GDM1 (cell line): Measurements from ENCODE around the gene TNS3.
"Not testable (repeated sequence)": the region's sequence is repeated elsewhere in the genome, so short reads cannot be mapped to it uniquely, and the experiment has no call there.

ENCODE experiments used
- DNase-seq: peaks from one replicate; lab custom pipeline; 2025; lab: John Stamatoyannopoulos, UW

Gene TNS3

DNA sequence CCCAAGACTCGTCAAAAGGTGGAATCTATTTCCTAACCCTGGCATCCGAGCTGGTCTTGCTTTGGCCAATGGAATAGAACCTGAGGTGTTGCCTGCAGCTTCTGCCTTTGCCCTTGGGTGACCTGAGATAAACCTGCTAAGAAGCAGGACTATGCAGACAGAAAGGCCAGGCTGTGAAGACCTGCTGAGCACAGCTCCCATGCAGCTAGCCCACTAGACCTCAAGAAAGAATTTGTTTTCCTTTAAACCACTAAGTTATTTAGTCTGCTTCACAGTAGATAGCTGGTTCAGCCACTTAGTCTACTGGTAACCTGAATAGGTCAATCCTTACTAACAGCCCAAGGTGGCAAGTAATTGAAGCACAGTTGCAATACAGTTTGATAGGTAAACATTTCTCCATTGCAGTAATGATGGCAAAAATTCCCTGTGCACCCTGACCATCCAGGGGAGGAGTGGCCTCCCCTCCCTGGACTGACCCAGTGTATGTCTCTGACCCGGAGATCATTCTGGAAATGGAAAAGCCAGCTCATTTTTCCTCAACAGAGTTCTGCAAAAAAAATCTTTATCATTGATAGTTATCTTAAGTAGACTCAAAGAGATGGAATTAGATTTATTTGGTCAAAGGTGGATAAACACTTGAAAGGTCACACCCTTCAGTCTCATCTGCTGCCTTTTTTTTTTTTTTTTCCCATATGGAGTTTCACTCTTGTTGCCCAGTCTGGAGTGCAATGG is 20.0 kb downstream of the TNS3 start:
- DNase-seq = no peak

DNA sequence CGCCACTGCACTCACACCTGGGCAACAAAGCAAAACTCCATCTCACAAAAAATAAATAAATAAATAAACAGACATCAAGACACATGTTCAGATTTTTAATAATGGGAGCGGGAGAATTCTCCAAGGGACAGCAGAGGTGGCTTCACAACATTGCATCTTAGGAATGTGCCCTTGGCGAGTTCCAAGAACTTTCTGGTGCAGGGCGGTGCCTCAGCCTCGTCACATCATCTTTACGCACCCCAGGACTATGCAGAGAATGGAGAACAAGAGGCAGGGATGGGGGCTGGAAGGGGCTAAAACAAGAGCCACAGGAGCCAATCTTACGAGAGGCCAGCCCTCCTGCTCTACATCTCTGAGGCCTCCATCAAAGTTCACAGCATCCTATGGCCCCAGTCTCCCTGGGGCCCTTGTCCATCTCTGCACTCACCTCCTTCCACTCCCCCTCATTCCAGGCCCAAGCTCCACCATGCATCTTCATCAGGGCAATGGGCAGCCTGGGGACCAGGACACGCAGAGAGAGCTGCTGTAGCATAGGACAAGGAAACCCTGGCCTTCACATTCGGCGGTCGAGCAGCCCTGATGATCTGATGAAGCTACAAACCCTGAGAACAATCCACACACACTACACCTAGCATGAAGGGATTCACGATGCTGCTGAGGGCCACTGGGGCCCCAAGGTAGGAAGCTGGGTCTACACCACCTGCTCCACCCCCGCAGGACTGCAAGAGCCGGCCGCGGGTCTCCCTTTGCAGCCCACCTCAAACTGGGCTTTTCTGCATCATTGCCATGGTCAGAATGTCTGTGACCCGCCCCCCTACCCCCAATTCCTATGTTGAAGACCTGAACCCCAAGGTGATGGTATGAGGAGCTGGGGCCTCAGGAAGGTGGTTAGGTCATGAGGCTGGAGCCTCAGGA is 22.3 kb downstream of the TNS3 start:
- DNase-seq = no peak

DNA sequence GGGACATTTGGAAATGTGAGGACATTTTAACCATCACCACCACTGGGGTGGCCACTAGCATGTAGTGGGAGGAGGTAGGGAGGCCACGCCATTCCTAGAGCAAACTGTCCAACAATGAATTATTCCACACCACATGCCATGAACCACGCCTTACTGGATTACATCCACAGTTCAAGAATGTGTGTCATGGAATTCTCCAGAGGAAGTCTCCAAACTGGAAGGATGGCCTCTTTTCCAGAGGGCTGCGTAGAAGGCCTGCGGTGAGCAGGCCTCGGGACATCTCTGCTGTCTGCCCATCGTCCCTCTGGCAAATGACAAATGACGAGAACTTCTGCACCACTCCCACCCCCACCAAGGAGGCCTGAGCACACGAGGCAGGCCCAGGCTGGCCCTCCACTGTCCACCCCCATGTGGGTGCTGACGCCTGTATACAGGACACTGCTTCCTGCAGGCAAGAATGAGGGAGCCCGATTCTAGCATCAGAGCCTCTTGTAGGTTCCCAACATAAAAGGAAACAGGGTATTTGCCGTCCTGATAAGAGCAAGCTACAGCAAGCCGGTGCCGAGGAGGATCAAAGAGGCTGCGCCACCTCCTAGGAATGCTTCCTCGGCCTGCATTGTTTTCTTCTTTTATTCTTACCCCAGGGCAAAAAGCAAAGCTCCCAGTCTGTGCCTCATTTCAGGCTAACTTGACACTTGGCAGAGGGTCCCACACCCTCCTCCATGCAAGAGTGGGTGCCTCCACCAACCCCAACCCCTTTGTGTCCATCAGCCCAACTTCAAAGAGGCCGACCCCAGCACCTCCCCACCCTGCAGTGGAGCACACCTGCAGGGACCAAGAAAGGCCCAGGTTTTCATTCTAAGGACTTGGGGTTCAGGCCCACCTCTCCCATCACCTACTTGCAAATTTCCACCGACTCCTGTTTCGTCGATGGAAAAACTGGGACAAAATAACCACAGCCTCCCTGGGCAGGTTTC is 23.9 kb downstream of the TNS3 start:
- no peak for DNase-seq

DNA sequence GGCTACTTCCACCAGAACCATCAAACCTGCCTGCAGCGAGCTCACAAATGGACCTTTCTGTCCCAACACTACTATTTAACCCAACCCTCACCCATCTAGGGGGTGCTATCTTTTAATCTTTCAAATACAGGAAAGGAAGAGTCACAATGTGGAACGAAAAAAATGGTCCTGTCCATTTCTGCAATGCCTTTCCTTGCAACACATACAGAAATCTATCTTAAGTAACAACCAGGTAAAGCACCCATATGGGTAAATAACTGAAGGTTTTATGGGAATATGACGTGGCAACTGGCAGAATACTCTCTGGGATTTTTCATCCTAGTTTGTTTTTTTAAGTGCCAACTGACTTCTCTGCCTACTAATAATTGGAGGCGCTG is 24.6 kb downstream of the TNS3 start:
- DNase-seq = no peak

DNA sequence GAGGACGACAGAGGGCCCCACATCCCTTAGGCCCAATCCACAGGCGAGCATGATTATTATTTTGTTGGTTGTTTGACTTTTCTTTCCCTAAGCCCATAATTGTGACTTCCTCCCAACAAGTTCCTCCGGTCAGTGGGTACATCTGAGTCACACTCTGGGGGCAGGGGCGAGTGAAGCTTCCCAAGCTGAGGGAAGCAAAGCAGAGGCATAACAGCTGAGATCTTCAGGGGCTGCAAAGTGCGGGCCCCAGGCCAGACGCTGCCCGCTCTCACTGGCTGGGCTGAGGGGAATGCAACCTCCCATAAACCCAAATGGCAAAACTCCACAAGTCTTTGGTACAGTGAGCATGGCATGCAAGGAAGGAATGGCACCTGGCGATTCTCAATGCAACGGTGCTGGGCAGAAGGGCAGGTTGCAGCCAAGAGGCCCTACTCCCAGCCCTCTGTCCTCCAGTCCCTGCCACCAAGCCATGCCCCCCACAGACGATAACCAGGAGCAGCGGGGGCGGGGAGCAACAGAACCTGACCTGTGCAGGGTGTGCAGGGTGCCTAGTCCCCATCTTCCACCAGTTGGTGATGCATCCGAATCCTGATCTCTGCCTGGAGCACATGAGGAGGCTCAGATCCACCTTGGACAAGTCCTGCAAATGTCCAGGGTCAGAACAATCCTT is 25.3 kb downstream of the TNS3 start:
- DNase-seq = peak; percentile 25

DNA sequence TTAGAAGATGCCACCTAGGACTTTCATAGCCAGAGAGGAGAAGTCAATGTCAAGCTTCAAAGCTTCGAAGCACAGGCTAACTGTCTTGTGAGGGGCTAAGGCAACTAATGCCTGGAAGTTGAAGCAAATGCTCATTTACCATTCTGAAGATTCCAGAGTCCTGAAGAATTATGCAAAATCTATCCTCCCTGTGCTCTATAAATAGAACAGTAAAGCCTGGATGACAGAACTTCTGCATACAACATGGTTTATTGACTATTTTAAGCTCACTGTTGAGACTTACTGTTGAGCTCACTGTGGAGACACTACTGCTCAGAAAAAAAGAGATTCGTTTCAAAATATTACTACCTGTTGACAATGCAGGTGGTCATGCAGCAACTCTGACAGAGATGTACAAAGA is 28.6 kb downstream of the TNS3 start:
- DNase-seq = no peak

DNA sequence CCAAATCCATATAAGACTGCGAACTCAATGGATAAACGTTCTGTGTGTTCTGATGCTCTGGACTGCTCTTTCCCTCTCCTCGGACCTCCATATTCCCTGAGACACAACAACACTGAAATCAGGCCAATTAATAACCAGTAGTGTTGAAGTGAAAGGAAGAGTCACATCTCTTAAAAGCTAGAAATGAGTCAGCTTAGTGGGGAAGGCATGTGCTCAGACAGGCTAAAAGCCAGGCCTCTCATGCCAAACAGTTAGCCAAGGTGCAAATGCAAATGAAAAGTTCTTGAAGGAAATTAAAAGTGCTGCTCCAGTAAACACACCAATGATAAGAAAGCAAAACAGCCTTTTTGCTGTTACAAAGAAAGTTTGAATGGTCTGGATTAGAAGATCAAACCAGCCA is 29.3 kb downstream of the TNS3 start:
- no peak for DNase-seq

- DNase-seq = no peak
Observed at GRCh38 chr7:47551668-47552440, 30.1 kb downstream of the TNS3 start.

GRCh38 chr7:47550788-47551470 is 31.0 kb downstream of the TNS3 start:
- DNase-seq = no peak

DNA sequence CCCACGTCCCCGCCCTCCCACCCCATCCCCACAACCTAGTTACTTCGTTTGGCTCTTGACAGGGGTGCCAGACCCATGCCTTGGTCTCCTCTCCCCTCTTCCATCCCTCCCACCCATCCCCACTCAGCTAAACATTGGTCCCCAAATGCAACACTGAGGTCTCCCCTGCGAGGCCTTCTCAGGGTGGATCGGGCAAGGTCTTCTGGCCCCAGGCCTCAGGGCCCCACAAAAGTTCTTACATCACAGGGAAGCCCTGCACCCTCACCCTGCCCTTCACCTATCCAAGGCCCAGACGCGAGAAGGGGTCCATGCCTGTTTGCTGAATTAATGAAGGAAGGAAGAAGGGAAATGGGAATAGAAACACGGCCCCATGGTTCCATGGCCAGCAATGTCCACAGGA is 32.0 kb downstream of the TNS3 start:
- no peak for DNase-seq

- no peak for DNase-seq
Observed at GRCh38 chr7:47549397-47549796, 32.5 kb downstream of the TNS3 start.

GRCh38 chr7:47548546-47548945 is 33.4 kb downstream of the TNS3 start:
- DNase-seq = no peak

GRCh38 chr7:47546733-47547494 is 35.0 kb downstream of the TNS3 start:
- no peak for DNase-seq

DNA sequence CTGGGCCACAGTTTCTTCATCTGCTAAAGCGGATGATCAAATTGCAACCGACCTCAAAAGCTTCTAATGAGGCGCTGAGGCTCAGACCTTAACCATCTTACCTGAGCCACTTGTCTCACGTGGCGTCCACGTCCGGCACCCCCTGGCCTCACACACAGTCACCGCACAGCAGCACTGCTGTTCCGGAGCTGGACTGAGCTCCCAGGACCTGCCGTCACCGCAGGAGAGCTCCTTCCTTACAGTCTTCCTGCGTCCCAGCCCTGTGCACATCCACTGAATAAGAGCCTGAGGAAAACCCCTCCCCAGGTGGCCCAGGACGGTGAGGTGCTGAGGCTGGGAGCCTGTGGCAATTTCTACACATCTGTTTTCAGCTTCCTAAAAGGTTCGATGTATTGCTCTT is 35.7 kb downstream of the TNS3 start:
- no peak for DNase-seq

GRCh38 chr7:47544416-47544815 is 37.5 kb downstream of the TNS3 start:
- no peak for DNase-seq

GRCh38 chr7:47543714-47544113 is 38.2 kb downstream of the TNS3 start:
- no peak for DNase-seq

GRCh38 chr7:47543056-47543455 is 38.9 kb downstream of the TNS3 start:
- DNase-seq = no peak

GRCh38 chr7:47542051-47542450 is 39.9 kb downstream of the TNS3 start:
- no peak for DNase-seq

DNA sequence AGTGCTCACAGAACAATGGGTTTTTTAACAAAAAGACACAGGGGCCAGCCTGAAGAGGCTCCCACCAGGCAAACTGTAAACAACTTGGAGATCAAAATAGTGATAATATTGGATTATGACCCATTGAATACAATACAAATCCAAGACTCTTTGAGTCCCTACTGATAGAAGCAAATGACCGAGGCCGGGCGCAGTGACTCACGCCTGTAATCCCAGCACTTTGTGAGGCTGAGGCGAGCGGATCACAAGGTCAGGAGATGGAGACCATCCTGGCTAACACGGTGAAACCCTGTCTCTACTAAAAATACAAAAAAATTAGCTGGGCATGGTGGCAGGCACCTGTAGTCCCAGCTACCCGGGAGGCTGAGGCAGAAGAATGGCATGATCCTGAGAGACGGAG is 40.4 kb downstream of the TNS3 start:
- not testable (repeated sequence) for DNase-seq
